Measurements from ENCODE around the gene SPARCL1.
"Not testable (repeated sequence)": the region's sequence is repeated elsewhere in the genome, so short reads cannot be mapped to it uniquely, and the experiment has no call there.

Gene SPARCL1, protein sequence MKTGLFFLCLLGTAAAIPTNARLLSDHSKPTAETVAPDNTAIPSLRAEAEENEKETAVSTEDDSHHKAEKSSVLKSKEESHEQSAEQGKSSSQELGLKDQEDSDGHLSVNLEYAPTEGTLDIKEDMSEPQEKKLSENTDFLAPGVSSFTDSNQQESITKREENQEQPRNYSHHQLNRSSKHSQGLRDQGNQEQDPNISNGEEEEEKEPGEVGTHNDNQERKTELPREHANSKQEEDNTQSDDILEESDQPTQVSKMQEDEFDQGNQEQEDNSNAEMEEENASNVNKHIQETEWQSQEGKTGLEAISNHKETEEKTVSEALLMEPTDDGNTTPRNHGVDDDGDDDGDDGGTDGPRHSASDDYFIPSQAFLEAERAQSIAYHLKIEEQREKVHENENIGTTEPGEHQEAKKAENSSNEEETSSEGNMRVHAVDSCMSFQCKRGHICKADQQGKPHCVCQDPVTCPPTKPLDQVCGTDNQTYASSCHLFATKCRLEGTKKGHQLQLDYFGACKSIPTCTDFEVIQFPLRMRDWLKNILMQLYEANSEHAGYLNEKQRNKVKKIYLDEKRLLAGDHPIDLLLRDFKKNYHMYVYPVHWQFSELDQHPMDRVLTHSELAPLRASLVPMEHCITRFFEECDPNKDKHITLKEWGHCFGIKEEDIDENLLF

GRCh38 chr4:87529187-87529586 is at the start of gene SPARCL1:
TSS of gene SPARCL1 (minus strand) at chr4:87529376. CDS start at chr4:87499574, 29,802 bp downstream.
- no peak for DNase-seq

- DNase-seq, result no peak
Measured at GRCh38 chr4:87575983-87576382, 46.8 kb upstream of the SPARCL1 start.

DNA sequence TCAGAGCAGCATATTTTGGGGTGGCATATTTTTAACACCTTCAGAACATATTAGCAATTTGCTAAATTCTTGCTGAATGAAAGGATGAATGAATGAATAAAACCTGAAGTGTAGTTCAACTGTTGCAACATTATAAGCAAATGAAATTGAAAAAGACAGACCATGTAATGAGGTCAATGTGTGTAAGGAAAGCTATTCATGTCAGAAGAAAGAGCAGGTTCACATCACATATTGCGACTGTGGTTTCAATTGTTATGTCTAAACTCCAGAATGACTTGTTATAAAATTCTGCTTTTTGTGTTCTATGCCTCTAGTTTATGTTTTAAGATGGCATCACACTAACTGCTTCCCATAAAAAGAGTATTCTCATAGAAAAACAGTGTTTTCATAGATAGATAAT is 46.2 kb upstream of the SPARCL1 start:
- DNase-seq, result no peak

DNA sequence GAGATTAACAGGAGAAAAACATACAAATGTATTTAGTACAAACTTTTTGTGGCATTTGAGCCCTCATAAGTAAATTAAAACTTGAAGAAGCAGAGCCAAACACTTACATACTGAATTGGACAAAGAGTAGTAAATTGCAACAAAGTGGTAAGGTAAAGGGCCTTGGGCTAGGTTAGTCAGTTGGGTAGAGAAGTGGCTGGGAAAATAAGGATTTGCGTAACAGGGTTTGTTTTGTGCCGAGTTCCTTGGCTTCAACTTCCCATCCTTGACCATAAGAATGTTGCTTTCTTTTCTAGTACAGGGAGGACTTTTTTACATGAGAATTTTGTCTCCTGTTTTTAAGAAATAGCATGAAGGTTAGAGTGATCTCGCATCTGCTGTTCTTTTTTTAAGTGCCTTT is 45.8 kb upstream of the SPARCL1 start:
- DNase-seq, result no peak

DNA sequence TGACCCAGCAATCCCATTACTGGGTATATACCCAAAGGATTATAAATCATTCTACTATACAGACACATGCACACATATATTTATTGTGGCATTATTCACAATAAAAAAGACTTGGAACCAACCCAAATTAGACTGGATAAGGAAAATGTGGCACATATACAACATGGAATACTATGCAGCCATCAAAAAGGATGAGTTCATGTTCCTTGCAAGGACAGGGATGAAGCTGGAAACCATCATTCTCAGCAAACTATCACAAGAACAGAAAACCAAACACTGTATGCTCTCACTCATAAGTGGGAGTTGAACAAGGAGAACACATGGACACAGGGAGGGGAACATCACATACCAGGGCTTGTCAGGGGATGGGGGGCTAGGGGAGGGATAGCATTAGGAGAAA is 45.2 kb upstream of the SPARCL1 start:
- DNase-seq, result not testable (repeated sequence)

DNA sequence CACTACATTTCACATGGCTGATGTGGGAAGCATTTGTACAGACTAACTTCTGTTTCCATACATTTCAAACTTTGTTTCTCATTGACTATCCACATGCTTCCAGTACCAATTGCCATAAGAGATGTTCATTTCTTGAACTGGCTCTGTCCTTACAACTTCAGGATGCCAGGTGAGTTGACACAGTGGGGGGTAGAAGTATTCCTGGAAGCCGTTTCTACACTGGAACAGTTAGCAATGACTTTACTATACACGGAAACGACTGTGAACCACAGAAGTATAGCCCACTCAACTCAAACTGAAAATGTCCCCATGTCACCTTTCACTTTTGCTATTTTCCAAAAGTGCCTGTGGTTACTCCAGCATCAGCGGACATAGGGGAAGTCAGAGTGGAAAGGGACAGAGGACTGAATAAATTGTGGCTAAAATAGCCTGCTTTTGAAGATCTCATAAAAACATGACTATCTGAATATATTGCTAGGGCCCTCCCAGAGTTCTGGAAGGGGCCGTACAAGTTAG is 41.2 kb upstream of the SPARCL1 start:
- no peak for DNase-seq

GRCh38 chr4:87567191-87567590 is 38.0 kb upstream of the SPARCL1 start:
- DNase-seq, result no peak

DNA sequence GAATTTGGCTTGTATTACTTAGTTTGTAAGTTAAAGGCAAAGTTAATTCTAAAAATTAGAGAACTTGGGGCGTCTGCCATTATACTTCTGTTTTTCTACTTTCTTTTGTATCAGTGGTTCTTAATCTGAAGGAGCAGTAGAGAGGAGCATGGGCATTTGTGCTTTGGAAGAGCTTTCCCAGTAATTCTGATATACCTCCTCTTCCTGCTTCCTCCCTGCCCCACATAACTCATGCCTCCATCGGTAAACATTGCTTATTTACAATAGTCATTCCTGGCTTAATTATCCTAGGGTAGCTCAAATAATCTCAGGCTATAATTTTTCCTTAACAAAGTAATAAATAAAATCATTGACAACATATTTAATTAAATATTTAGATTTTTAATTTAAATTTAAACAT is 37.1 kb upstream of the SPARCL1 start:
- no peak for DNase-seq

GRCh38 chr4:87565746-87566145 is 36.6 kb upstream of the SPARCL1 start:
- DNase-seq, result no peak

- no peak for DNase-seq
Measured at GRCh38 chr4:87560802-87561201, 31.6 kb upstream of the SPARCL1 start.

DNA sequence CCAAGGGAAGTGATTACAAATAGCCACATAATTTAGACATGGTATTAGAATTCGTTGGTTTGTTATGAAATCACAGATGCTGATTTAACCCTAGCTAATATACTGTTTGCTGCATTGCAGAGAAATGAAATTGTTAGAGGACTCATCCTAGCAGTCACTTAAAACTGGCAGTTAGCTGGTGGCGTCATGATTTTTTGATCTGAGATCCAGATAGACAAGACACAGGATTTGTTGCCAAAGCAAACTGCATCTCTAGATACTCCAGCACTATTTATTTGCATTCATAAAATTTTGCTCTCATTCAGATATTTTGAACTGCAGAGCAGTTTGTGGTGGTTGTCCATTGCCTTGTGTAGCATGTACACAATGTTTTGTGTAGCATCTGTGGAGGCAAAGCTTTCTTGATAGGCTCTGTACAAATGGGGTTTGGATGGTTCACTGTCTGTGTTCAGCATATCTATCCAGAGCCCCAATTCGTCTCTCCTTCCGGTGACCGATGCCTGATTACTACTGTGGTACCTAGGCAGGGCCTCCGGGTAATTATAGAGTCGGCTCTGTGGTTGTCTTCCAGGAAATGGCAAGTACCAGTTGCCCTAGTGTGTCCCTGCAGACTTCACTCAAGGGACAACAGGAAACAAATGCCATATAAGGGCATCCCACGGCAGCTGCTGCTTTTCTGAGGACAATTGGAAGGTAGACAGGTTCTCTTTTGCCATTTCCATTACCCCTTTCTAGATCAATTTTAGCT is 30.1 kb upstream of the SPARCL1 start:
- peak; percentile 69 for DNase-seq

DNA sequence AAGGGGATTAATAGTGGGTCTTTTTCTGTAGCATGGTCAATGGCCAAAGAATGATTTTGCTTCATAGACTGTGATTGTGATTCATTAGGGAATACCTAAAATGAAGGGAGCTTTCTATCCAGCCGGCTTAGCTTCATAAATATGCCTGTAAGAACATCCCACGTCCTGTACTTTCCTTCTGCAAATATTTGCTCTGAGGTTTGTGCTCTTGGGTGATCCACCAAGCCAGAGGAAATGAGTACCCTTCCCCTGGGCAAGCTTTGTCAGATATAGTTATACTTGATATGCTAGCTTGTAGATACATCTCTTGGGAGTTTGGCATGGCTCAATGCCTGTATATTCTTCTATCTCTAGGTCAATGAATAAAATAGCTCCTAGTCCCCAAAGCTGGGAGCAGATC is 28.2 kb upstream of the SPARCL1 start:
- DNase-seq, result no peak

- DNase-seq, result no peak
Measured at GRCh38 chr4:87555773-87556619, 26.8 kb upstream of the SPARCL1 start.

DNA sequence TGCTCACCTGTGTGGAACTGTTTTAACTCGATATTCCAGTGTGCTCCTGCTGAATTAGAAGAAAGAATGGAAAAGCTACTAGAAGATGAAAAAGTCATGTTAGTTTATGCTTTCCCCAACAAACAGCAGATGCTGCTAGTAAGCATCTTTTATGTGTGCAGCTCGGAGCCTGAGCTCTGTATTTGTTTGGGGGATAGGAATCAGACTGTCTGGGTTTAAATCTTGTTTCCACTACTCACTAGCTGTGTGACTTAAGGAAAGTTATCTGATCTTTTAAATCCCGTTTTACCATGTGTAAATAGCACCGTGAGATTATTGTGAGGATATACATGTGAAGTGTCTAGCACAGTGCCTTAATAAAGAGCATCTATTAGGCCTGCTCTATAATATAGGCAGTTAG is 24.0 kb upstream of the SPARCL1 start:
- no peak for DNase-seq

DNA sequence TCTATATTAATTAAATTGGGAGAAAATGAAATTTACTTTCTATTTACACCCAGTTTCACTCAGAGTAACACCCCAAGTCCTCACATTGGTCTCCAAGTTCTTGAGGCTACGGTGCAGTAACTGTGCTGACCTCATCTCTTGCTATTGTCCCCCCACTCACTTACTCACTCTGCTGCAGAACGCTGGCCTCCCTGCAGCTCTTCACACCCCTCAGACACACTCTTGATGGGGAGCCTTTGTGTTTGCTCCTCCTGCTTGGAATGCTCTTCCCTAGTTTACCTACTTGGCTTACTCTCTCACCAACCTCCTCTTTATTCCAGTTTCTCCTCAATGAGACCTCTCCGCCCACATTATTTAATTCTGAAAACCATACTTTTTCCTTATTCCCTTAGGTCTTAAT is 22.2 kb upstream of the SPARCL1 start:
- DNase-seq, result no peak

- no peak for DNase-seq
Measured at GRCh38 chr4:87547016-87547708, 18.0 kb upstream of the SPARCL1 start.

GRCh38 chr4:87545052-87545451 is 15.9 kb upstream of the SPARCL1 start:
- DNase-seq, result no peak

GRCh38 chr4:87543835-87544461 is 14.8 kb upstream of the SPARCL1 start:
- DNase-seq, result no peak

GRCh38 chr4:87542734-87543312 is 13.6 kb upstream of the SPARCL1 start:
- no peak for DNase-seq

DNA sequence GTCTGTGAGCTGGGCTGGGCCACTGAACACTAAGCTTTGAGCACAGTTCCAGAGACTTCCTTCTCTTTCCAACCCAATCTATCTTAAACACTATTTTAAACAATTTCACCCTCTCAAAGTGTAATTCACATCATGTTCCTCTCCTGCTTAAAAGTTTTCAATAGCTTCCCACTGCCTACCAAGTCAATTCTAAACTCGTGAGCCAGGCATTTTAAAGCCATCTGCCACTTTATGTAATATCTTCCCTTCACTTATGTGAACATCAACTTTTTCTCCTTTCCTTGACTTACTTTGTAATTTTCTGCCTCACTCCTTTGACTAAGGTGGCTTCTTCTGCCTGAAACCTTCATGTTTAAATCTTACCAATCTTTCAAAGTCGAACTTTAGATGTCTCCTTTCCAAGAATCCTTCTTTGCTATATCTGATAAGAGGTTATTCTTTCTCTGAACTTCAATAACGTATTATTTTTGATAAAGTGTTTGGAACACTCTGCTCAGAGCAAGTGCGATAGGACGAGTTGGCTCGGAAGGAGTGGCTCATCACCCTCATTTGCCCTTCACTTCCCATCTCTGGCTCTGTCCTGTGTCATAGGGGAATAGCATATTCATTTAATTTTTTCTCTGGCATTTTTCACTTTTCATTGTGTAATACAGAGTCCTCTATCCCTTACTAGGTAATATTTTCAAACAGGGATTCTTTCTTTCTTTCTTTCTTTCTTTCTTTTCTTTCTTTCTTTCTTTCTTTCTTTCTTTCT is 13.0 kb upstream of the SPARCL1 start:
- no peak for DNase-seq
